HG03097 (cell line): ENCODE results near the gene REV1.
"Not testable (repeated sequence)": the region's sequence is repeated elsewhere in the genome, so short reads cannot be mapped to it uniquely, and the experiment has no call there.

Source experiments
- ATAC-seq: cut with Tn5 transposase; IDR thresholded peaks from one replicate; pipeline ENCODE4 v1.9.1; 2021; ENCODE audit not compliant: unreplicated experiment, low FRiP score

REV1 gene

DNA sequence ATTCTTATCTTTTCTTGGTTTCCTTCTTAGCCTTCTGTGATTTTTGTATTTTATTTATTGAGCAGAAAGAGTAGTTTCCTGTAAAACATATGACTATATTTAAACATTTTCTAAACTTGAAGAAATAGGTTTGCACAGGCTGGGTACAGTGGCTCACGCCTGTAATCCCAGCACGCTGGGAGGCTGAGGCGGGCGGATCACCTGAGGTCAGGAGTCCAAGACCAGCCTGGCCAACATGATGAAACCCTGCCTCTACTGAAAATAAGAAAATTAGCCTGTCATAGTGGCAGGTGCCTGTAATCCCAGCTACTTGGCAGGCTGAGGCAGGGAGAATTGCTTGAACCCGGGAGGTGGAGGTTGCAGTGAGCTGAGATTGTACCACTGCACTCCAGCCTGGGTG, 121.0 kb downstream of the REV1 start:
- not testable (repeated sequence) for ATAC-seq

DNA sequence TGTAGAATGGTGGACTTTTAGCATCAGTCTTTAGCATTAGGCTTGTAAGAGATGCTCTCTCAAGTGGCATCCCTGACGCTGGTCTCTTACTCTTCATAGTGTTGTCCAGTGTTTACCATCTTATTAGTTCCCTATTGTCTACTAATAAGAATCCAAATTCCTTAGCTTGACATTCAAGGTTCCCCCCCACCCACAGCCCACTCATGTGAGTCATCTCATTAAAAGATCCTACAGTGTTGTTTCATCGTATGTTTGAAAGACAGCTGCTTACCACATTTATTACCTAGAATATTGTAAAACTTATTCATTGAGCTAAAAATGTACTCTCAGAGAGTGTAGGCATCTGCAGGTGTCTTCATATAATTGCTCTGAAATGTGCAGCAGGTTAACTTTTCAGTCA, 124.2 kb downstream of the REV1 start:
- ATAC-seq = no peak

DNA sequence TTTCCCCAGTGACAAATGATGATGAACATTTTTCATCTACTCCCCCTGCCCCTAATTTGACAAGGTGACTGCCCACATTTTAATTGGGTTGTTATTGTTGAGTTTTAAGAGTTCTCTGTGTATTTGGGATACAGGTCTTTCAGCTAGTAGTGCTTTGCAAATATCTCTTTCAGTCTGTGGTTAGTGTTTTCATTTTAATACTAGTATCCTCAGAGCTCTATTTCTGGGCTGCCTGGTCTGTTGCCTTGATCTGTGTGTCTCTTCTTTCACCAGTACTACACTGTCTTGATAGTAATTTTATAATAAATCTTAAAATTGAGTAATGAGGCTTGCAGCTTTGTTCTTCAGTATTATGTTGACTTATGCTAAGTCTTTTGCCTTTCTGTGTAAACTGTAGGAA, 133.0 kb downstream of the REV1 start:
- ATAC-seq = no peak

DNA sequence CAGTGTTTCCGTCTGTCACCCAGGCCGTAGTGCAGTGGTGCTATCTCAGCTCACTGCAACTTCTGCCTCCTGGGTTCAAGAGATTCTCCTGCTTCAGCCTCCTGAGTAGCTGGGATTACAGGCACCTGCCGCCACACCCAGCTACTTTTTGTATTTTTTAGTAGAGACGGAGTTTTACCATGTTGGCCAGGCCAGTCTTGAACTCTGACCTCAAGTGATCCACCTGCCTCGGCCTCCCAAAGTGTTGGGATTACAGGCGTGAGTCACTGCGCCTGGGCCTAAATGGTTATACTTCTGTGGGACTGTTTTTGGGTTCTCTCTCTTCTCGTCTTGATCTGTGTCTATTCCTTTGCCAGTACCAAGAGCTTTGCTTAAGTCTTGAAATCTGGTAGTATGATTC, 135.0 kb downstream of the REV1 start:
- not testable (repeated sequence) for ATAC-seq

DNA sequence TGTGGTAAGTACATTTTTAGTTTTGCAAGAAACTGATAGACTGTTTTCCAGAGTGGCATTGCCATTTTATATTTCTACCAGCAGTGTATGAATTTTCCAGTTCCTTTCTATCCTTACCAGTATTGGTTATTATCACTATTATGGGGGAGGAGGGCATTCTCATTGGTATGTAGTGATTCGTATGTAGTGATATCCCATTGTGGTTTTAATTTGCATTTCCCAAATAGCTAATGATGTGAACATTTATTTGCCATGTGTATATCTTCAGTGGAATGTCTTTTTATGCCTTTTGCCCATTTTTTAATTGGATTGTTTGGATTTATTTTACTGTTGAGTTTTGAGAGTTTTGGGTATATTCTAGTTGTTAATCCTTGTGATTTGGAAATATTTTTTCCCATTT, 135.7 kb downstream of the REV1 start:
- ATAC-seq = no peak
